GM21576 (cell line): ENCODE data around the gene CCDC8.
"Not testable (repeated sequence)": the region's sequence is repeated elsewhere in the genome, so short reads cannot be mapped to it uniquely, and the experiment has no call there.

Experiments used
- ATAC-seq: cut with Tn5 transposase; IDR thresholded peaks from one replicate; pipeline ENCODE4 v1.9.1; 2021; ENCODE audit warnings: mild to moderate bottlenecking, moderate library complexity; ENCODE audit not compliant: unreplicated experiment

CCDC8 gene

GRCh38 chr19:46428239-46429135 lies 15.1 kb upstream of the CCDC8 start, which contains the start of gene PNMA8C:
Gene PNMA8C (minus strand): TSS chr19:46428936. CDS start chr19:46428359, 577 bp downstream.
- ATAC-seq, result no peak

- ATAC-seq, result no peak
These were observed 14.2 kb upstream of the CCDC8 start for GRCh38 chr19:46427518-46428045.

GRCh38 chr19:46426506-46427162 lies 13.3 kb upstream of the CCDC8 start:
- ATAC-seq, result no peak

GRCh38 chr19:46426035-46426505 lies 12.7 kb upstream of the CCDC8 start:
- ATAC-seq, result no peak

- no peak for ATAC-seq
These were observed 9.8 kb upstream of the CCDC8 start for GRCh38 chr19:46423188-46423587.

- no peak for ATAC-seq
These were observed 9.0 kb upstream of the CCDC8 start for GRCh38 chr19:46422344-46422743.

GRCh38 chr19:46420056-46420455 lies 6.7 kb upstream of the CCDC8 start:
- no peak for ATAC-seq

- not testable (repeated sequence) for ATAC-seq
These were observed 2.7 kb upstream of the CCDC8 start for GRCh38 chr19:46415804-46416709.

- ATAC-seq, result not testable (repeated sequence)
These were observed 1.5 kb upstream of the CCDC8 start for GRCh38 chr19:46414899-46415298.

GRCh38 chr19:46412650-46413261 lies 608 bp downstream of the CCDC8 start:
- ATAC-seq, result no peak

GRCh38 chr19:46411925-46412649 lies 1.3 kb downstream of the CCDC8 start:
- no peak for ATAC-seq

- ATAC-seq, result no peak
These were observed 2.1 kb downstream of the CCDC8 start for GRCh38 chr19:46411088-46411924.

- no peak for ATAC-seq
These were observed 2.9 kb downstream of the CCDC8 start for GRCh38 chr19:46410205-46411087.

- ATAC-seq, result no peak
These were observed 4.2 kb downstream of the CCDC8 start for GRCh38 chr19:46409191-46409590.

GRCh38 chr19:46408664-46409039 lies 4.7 kb downstream of the CCDC8 start:
- no peak for ATAC-seq

- no peak for ATAC-seq
These were observed 5.3 kb downstream of the CCDC8 start for GRCh38 chr19:46407856-46408663.

- no peak for ATAC-seq
These were observed 6.4 kb downstream of the CCDC8 start for GRCh38 chr19:46406976-46407375.
